Mesendoderm (in vitro differentiated cells): ENCODE results near the gene RRP8.

Experiments
- DNase-seq: peaks from one replicate; pipeline ENCODE4 v3.0.0; 2013
- H2AK5ac ChIP-seq: 2 replicates; pipeline ENCODE4 v1.6.1; 2013; ENCODE audit warnings: low read length, inconsistent platforms
- H2BK120ac ChIP-seq: 2 replicates; pipeline ENCODE4 v1.6.1; 2013; ENCODE audit warnings: low read depth, mild to moderate bottlenecking, low read length, moderate library complexity, mixed read lengths
- H2BK15ac ChIP-seq: replicated peaks from 2 replicates; pipeline ENCODE4 v1.6.1; 2013; ENCODE audit warnings: low read depth, mild to moderate bottlenecking, moderate library complexity
- H2BK5ac ChIP-seq: 2 replicates; pipeline ENCODE4 v1.6.1; 2013; ENCODE audit warnings: low read length, inconsistent platforms
- H3K18ac ChIP-seq: 2 replicates; pipeline ENCODE4 v1.6.1; 2013; ENCODE audit warnings: mild to moderate bottlenecking, low read length, mixed read lengths
- H3K23ac ChIP-seq: one replicate; pipeline ENCODE4 v1.6.1; 2013; ENCODE audit warnings: low read length
- H3K27ac ChIP-seq: 2 replicates; pipeline ENCODE4 v1.5.1; 2013; ENCODE audit warnings: low read depth, mild to moderate bottlenecking, inconsistent platforms, low read length, moderate library complexity
- H3K27me3 ChIP-seq: 2 replicates; pipeline ENCODE4 v1.6.1; 2013; ENCODE audit warnings: low read length, control low read depth, mild to moderate bottlenecking, inconsistent platforms; ENCODE audit not compliant: insufficient read depth, poor library complexity
- H3K36me3 ChIP-seq: 2 replicates; pipeline ENCODE4 v1.6.1; 2013; ENCODE audit warnings: low read length, inconsistent platforms; ENCODE audit not compliant: control insufficient read depth, insufficient read depth
- H3K4ac ChIP-seq: one replicate; pipeline ENCODE4 v1.6.1; 2013; ENCODE audit warnings: low read depth, mild to moderate bottlenecking, low read length, moderate library complexity
- H3K4me1 ChIP-seq: 2 replicates; pipeline ENCODE4 v1.6.1; 2013; ENCODE audit warnings: low read depth, low read length, inconsistent platforms; ENCODE audit not compliant: control insufficient read depth
- H3K4me2 ChIP-seq: 2 replicates; pipeline ENCODE4 v1.6.1; 2013; ENCODE audit warnings: low read length
- H3K4me3 ChIP-seq: 2 replicates; pipeline ENCODE4 v1.5.1; 2013; ENCODE audit warnings: mild to moderate bottlenecking, low read length
- H3K56ac ChIP-seq: one replicate; pipeline ENCODE4 v1.6.1; 2013; ENCODE audit warnings: low read length
- H3K79me1 ChIP-seq: 2 replicates; pipeline ENCODE4 v1.6.1; 2013; ENCODE audit warnings: low read length, inconsistent platforms
- H3K79me2 ChIP-seq: 2 replicates; pipeline ENCODE4 v1.6.1; 2013; ENCODE audit warnings: mild to moderate bottlenecking, low read length; ENCODE audit not compliant: control insufficient read depth, insufficient read depth
- H3K9ac ChIP-seq: 2 replicates; pipeline ENCODE4 v1.6.1; 2013; ENCODE audit warnings: low read length, inconsistent platforms
- H4K5ac ChIP-seq: one replicate; pipeline ENCODE4 v1.6.1; 2013; ENCODE audit warnings: low read length
- H4K8ac ChIP-seq: one replicate; pipeline ENCODE4 v1.6.1; 2013; ENCODE audit warnings: low read depth, mild to moderate bottlenecking, control low read depth, low read length, moderate library complexity
- WGBS: extraction: QIAGEN DNeasy Blood & Tissue Kit; methylation state at CpG from one replicate; pipeline ENCODE4 v1.1.7; 2013; ENCODE audit warnings: low lambda C conversion rate, missing lambda C conversion rate; ENCODE audit not compliant: insufficient coverage; ENCODE audit errors: extremely low coverage; 5-methylcytosine and 5-hydroxymethylcytosine counted together

The RRP8 gene

GRCh38 chr11:6569706-6570105, 33.7 kb downstream of the RRP8 start:
- H3K23ac ChIP-seq, result no peak overlapping the region
- H3K4me3 ChIP-seq, result no peak overlapping the region
- no peak overlapping the region for H4K8ac ChIP-seq
- no peak for DNase-seq
- H3K27me3 ChIP-seq, result no peaks in the 10 kb centered on the region
- H3K79me1 ChIP-seq, result no peaks in the 10 kb centered on the region
- no peaks in the 10 kb centered on the region for H3K79me2 ChIP-seq
- H3K36me3 ChIP-seq, result no peaks in the 10 kb centered on the region
- H2BK15ac ChIP-seq, result no peak overlapping the region
- no peak overlapping the region for H2BK5ac ChIP-seq
- H3K9ac ChIP-seq, result no peak overlapping the region
- H3K56ac ChIP-seq, result no peak overlapping the region
- H3K4ac ChIP-seq, result no peak overlapping the region
- WGBS, result no CpG with 5 or more reads among the region's 5 CpGs
- H4K5ac ChIP-seq, result no peak overlapping the region
- no peak overlapping the region for H3K18ac ChIP-seq
- H2BK120ac ChIP-seq, result no peak overlapping the region
- H3K27ac ChIP-seq, result no peak overlapping the region
- H3K4me2 ChIP-seq, result no peak overlapping the region
- peaks cover 3% of the 10 kb centered on the region for H3K4me1 ChIP-seq
- no peak overlapping the region for H2AK5ac ChIP-seq

- H4K5ac ChIP-seq, result no peak overlapping the region
- H3K79me2 ChIP-seq, result no peaks in the 10 kb centered on the region
- no peak overlapping the region for H2BK120ac ChIP-seq
- H3K27ac ChIP-seq, result no peak overlapping the region
- H2BK15ac ChIP-seq, result no peak overlapping the region
- no peak overlapping the region for H3K4me3 ChIP-seq
- H2AK5ac ChIP-seq, result no peak overlapping the region
- H3K56ac ChIP-seq, result no peak overlapping the region
- H3K4me1 ChIP-seq, result peaks cover 3% of the 10 kb centered on the region
- no peak overlapping the region for H3K9ac ChIP-seq
- H3K4me2 ChIP-seq, result no peak overlapping the region
- no peak overlapping the region for H3K18ac ChIP-seq
- no peak overlapping the region for H3K4ac ChIP-seq
- no CpG with 5 or more reads among the region's 4 CpGs for WGBS
- H3K36me3 ChIP-seq, result no peaks in the 10 kb centered on the region
- H2BK5ac ChIP-seq, result no peak overlapping the region
- H3K79me1 ChIP-seq, result no peaks in the 10 kb centered on the region
- peak; percentile 85 for DNase-seq
- no peak overlapping the region for H4K8ac ChIP-seq
- H3K23ac ChIP-seq, result no peak overlapping the region
- H3K27me3 ChIP-seq, result no peaks in the 10 kb centered on the region
Observed at GRCh38 chr11:6568191-6568918, 35.1 kb downstream of the RRP8 start.

GRCh38 chr11:6567371-6567745, 36.1 kb downstream of the RRP8 start:
- Histone ChIP-seq H2BK15ac (no peak overlapping the region), H4K5ac (no peak overlapping the region), H3K4me3 (no peak overlapping the region), H3K27me3 (no peaks in the 10 kb centered on the region), H2BK120ac (no peak overlapping the region), H3K4ac (no peak overlapping the region), H3K18ac (no peak overlapping the region), H2AK5ac (no peak overlapping the region), H3K4me1 (peaks cover 3% of the 10 kb centered on the region), H2BK5ac (no peak overlapping the region), H4K8ac (no peak overlapping the region), H3K79me1 (no peaks in the 10 kb centered on the region), H3K23ac (no peak overlapping the region), H3K4me2 (no peak overlapping the region), H3K56ac (no peak overlapping the region), H3K79me2 (no peaks in the 10 kb centered on the region), H3K9ac (no peak overlapping the region), H3K27ac (no peak overlapping the region), H3K36me3 (no peaks in the 10 kb centered on the region)
- DNase-seq, result no peak
- no CpG with 5 or more reads among the region's 7 CpGs for WGBS

- Histone ChIP-seq H3K56ac (no peak overlapping the region), H3K4me2 (no peak overlapping the region), H4K5ac (no peak overlapping the region), H3K23ac (no peak overlapping the region), H3K79me1 (no peaks in the 10 kb centered on the region), H4K8ac (no peak overlapping the region), H2AK5ac (no peak overlapping the region), H3K4ac (no peak overlapping the region), H2BK15ac (no peak overlapping the region), H3K9ac (no peak overlapping the region), H3K4me1 (peaks cover 3% of the 10 kb centered on the region), H2BK120ac (no peak overlapping the region), H3K36me3 (no peaks in the 10 kb centered on the region), H2BK5ac (no peak overlapping the region), H3K27me3 (no peaks in the 10 kb centered on the region), H3K27ac (no peak overlapping the region), H3K4me3 (no peak overlapping the region), H3K79me2 (no peaks in the 10 kb centered on the region), H3K18ac (no peak overlapping the region)
- DNase-seq, result no peak
- whole genome bisulfite sequencing, result no CpG with 5 or more reads among the region's 13 CpGs
Observed at GRCh38 chr11:6566704-6567370, 36.6 kb downstream of the RRP8 start.

- Histone ChIP-seq H4K8ac (no peak overlapping the region), H3K56ac (no peak overlapping the region), H3K4me1 (peaks cover 3% of the 10 kb centered on the region), H2AK5ac (no peak overlapping the region), H4K5ac (no peak overlapping the region), H3K9ac (no peak overlapping the region), H3K23ac (no peak overlapping the region), H2BK5ac (no peak overlapping the region), H2BK15ac (no peak overlapping the region), H3K18ac (no peak overlapping the region), H3K4me3 (no peak overlapping the region), H3K79me2 (no peaks in the 10 kb centered on the region), H3K4me2 (no peak overlapping the region), H3K27ac (no peak overlapping the region), H3K27me3 (no peaks in the 10 kb centered on the region), H3K36me3 (no peaks in the 10 kb centered on the region), H3K4ac (no peak overlapping the region), H3K79me1 (no peaks in the 10 kb centered on the region), H2BK120ac (no peak overlapping the region)
- DNase-seq, result no peak
- WGBS, result no CpG with 5 or more reads among the region's 5 CpGs
Observed at GRCh38 chr11:6565988-6566703, 37.3 kb downstream of the RRP8 start.
